ENCODE results near the gene CDH4. TPM values are rescaled to one million over a fixed set of nuclear protein-coding genes. Genes with fewer than 3 reads are reported as not detected.

Gene CDH4
- total and polyA plus RNA-seq, 4 donors = 0.06 to 0.10 TPM; not detected in 2

GRCh38 chr20:61516346-61517208 lies 264.5 kb downstream of the CDH4 start:
- no peaks in the 10 kb centered on the region for H3K9me3 ChIP-seq (ENCODE audit: control insufficient read depth, low read length)
- whole genome bisulfite sequencing, 2 donors = 31 to 32% methylated on average over 22 of the region's 22 CpGs
- no peak overlapping the region for H3K4me3 ChIP-seq (ENCODE audit: low read length in 2 of 2)
- H3K27me3 ChIP-seq (ENCODE audit: control insufficient read depth in 1 of 2, insufficient read depth in 2 of 2, low read length in 1 of 2) = no peaks in the 10 kb centered on the region
- no peaks in the 10 kb centered on the region for H3K36me3 ChIP-seq (ENCODE audit: control insufficient read depth in 1 of 2, insufficient read depth in 2 of 2, low read length in 1 of 2)
- ATAC-seq (ENCODE audit: low FRiP score) (no peak), DNase-seq (peak in 1 of 2 donors; percentile 44)
- H3K27ac ChIP-seq (ENCODE audit: low read depth in 1 of 2, low read length in 2 of 2) = no peak overlapping the region
- intact Hi-C loops (cut with DNase I) = no loop called here
- no peaks in the 10 kb centered on the region for H3K4me1 ChIP-seq (ENCODE audit: control insufficient read depth in 1 of 2, insufficient read depth in 2 of 2, low read length in 2 of 2)

DNA sequence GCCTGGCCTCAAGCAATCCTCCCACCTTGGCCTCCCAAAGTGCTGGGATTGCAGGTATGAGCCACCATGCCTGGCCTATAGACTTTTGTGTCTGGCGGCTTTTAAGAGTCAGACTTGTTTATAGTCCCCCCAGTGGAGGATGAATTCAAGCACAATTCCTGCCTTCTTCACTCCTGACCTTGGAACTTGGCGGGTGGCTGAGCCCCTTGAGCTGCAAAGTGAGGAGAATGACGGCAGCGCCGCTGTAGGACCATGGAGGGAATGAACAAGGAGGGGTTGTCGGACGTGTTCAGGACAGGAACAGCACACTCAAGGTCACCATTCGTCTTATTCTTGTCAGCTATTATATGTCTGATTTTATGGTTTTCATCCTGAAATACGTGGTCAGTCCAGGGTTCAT lies 265.4 kb downstream of the CDH4 start:
- H3K36me3 ChIP-seq (ENCODE audit: control insufficient read depth in 1 of 2, insufficient read depth in 2 of 2, low read length in 1 of 2) = no peaks in the 10 kb centered on the region
- H3K4me3 ChIP-seq (ENCODE audit: low read length in 2 of 2) = no peak overlapping the region
- no peaks in the 10 kb centered on the region for H3K4me1 ChIP-seq (ENCODE audit: control insufficient read depth in 1 of 2, insufficient read depth in 2 of 2, low read length in 2 of 2)
- H3K9me3 ChIP-seq (ENCODE audit: control insufficient read depth, low read length) = no peaks in the 10 kb centered on the region
- intact Hi-C loops (cut with DNase I) = no loop called here
- DNase-seq (peak in 1 of 2 donors; percentile 26), ATAC-seq (ENCODE audit: low FRiP score) (no peak)
- 63 to 76% methylated on average over 9 of the region's 9 CpGs for WGBS, 2 donors
- no peak overlapping the region for H3K27ac ChIP-seq (ENCODE audit: low read depth in 1 of 2, low read length in 2 of 2)
- H3K27me3 ChIP-seq (ENCODE audit: control insufficient read depth in 1 of 2, insufficient read depth in 2 of 2, low read length in 1 of 2) = no peaks in the 10 kb centered on the region

DNA sequence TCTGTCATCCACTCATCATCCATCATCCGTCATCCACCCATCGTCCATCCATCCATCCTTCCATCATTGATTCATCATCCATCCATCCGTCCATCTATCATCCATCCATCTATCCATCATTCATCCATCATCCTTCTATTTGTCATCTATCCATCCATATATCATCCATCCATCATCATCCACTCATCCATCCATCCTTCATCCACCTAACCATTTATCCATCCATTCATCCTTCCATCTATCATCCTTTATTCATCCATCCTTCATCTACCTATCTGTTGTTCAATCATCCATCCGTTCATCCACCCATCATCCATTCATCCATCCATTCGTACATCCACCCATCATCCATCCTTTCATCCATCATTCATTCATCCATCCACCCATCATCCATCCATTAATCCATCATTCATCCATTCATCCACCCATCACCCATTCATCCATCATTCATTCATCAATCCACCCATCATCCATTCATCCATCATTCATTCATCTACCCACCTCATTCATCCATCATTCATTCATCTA lies 266.4 kb downstream of the CDH4 start:
- ATAC-seq (ENCODE audit: low FRiP score) (no peak), DNase-seq (no peak)
- Histone ChIP-seq H3K4me3 (ENCODE audit: low read length in 2 of 2) (no peak overlapping the region), H3K27me3 (ENCODE audit: control insufficient read depth in 1 of 2, insufficient read depth in 2 of 2, low read length in 1 of 2) (no peaks in the 10 kb centered on the region), H3K36me3 (ENCODE audit: control insufficient read depth in 1 of 2, insufficient read depth in 2 of 2, low read length in 1 of 2) (no peaks in the 10 kb centered on the region), H3K27ac (ENCODE audit: low read depth in 1 of 2, low read length in 2 of 2) (no peak overlapping the region), H3K9me3 (ENCODE audit: control insufficient read depth, low read length) (peaks cover 4% of the 10 kb centered on the region), H3K4me1 (ENCODE audit: control insufficient read depth in 1 of 2, insufficient read depth in 2 of 2, low read length in 2 of 2) (no peaks in the 10 kb centered on the region)
- WGBS, 2 donors = 91 to 96% methylated on average over 5 of the region's 5 CpGs
- intact Hi-C loops (cut with DNase I) = no loop called here

GRCh38 chr20:61519488-61519887 lies 267.4 kb downstream of the CDH4 start:
- H3K27ac ChIP-seq (ENCODE audit: low read depth in 1 of 2, low read length in 2 of 2) = no peak overlapping the region
- H3K4me3 ChIP-seq (ENCODE audit: low read length in 2 of 2) = no peak overlapping the region
- no peaks in the 10 kb centered on the region for H3K36me3 ChIP-seq (ENCODE audit: control insufficient read depth in 1 of 2, insufficient read depth in 2 of 2, low read length in 1 of 2)
- DNase-seq (peak in 1 of 2 donors; percentile 43), ATAC-seq (ENCODE audit: low FRiP score) (no peak)
- 87 to 91% methylated on average over 17 of the region's 17 CpGs for WGBS, 2 donors
- intact Hi-C loops (cut with DNase I) = no loop called here
- H3K27me3 ChIP-seq (ENCODE audit: control insufficient read depth in 1 of 2, insufficient read depth in 2 of 2, low read length in 1 of 2) = no peaks in the 10 kb centered on the region
- peaks cover 4% of the 10 kb centered on the region for H3K9me3 ChIP-seq (ENCODE audit: control insufficient read depth, low read length)
- H3K4me1 ChIP-seq (ENCODE audit: control insufficient read depth in 1 of 2, insufficient read depth in 2 of 2, low read length in 2 of 2) = no peaks in the 10 kb centered on the region

GRCh38 chr20:61520076-61520892 lies 268.2 kb downstream of the CDH4 start:
- Histone ChIP-seq H3K4me1 (ENCODE audit: control insufficient read depth in 1 of 2, insufficient read depth in 2 of 2, low read length in 2 of 2) (no peaks in the 10 kb centered on the region), H3K27me3 (ENCODE audit: control insufficient read depth in 1 of 2, insufficient read depth in 2 of 2, low read length in 1 of 2) (no peaks in the 10 kb centered on the region), H3K9me3 (ENCODE audit: control insufficient read depth, low read length) (peaks cover 4% of the 10 kb centered on the region), H3K36me3 (ENCODE audit: control insufficient read depth in 1 of 2, insufficient read depth in 2 of 2, low read length in 1 of 2) (no peaks in the 10 kb centered on the region), H3K27ac (ENCODE audit: low read depth in 1 of 2, low read length in 2 of 2) (no peak overlapping the region), H3K4me3 (ENCODE audit: low read length in 2 of 2) (no peak overlapping the region)
- 78% methylated on average over 14 of the region's 14 CpGs for whole genome bisulfite sequencing, 2 donors
- DNase-seq (peak in 1 of 2 donors; percentile 34), ATAC-seq (ENCODE audit: low FRiP score) (no peak)
- intact Hi-C loops (cut with DNase I) = no loop called here

GRCh38 chr20:61520893-61521460 lies 268.9 kb downstream of the CDH4 start:
- peaks cover 4% of the 10 kb centered on the region for H3K9me3 ChIP-seq (ENCODE audit: control insufficient read depth, low read length)
- 34 to 40% methylated on average over 14 of the region's 14 CpGs for WGBS, 2 donors
- H3K4me1 ChIP-seq (ENCODE audit: control insufficient read depth in 1 of 2, insufficient read depth in 2 of 2, low read length in 2 of 2) = no peaks in the 10 kb centered on the region
- H3K4me3 ChIP-seq (ENCODE audit: low read length in 2 of 2) = no peak overlapping the region
- H3K27me3 ChIP-seq (ENCODE audit: control insufficient read depth in 1 of 2, insufficient read depth in 2 of 2, low read length in 1 of 2) = no peaks in the 10 kb centered on the region
- DNase-seq (peak in 1 of 2 donors; percentile 53), ATAC-seq (ENCODE audit: low FRiP score) (no peak)
- intact Hi-C loops (cut with DNase I) = no loop called here
- no peaks in the 10 kb centered on the region for H3K36me3 ChIP-seq (ENCODE audit: control insufficient read depth in 1 of 2, insufficient read depth in 2 of 2, low read length in 1 of 2)
- no peak overlapping the region for H3K27ac ChIP-seq (ENCODE audit: low read depth in 1 of 2, low read length in 2 of 2)

GRCh38 chr20:61521687-61522420 lies 269.8 kb downstream of the CDH4 start:
- 67 to 72% methylated on average over 25 of the region's 25 CpGs for WGBS, 2 donors
- peaks cover 4% of the 10 kb centered on the region for H3K9me3 ChIP-seq (ENCODE audit: control insufficient read depth, low read length)
- intact Hi-C loops (cut with DNase I) = no loop called here
- no peaks in the 10 kb centered on the region for H3K27me3 ChIP-seq (ENCODE audit: control insufficient read depth in 1 of 2, insufficient read depth in 2 of 2, low read length in 1 of 2)
- H3K4me3 ChIP-seq (ENCODE audit: low read length in 2 of 2) = no peak overlapping the region
- H3K27ac ChIP-seq (ENCODE audit: low read depth in 1 of 2, low read length in 2 of 2) = no peak overlapping the region
- peak in 1 of 2 donors; percentile 64 for DNase-seq
- H3K36me3 ChIP-seq (ENCODE audit: control insufficient read depth in 1 of 2, insufficient read depth in 2 of 2, low read length in 1 of 2) = no peaks in the 10 kb centered on the region
- H3K4me1 ChIP-seq (ENCODE audit: control insufficient read depth in 1 of 2, insufficient read depth in 2 of 2, low read length in 2 of 2) = no peaks in the 10 kb centered on the region
- no peak for ATAC-seq (ENCODE audit: low FRiP score)

DNA sequence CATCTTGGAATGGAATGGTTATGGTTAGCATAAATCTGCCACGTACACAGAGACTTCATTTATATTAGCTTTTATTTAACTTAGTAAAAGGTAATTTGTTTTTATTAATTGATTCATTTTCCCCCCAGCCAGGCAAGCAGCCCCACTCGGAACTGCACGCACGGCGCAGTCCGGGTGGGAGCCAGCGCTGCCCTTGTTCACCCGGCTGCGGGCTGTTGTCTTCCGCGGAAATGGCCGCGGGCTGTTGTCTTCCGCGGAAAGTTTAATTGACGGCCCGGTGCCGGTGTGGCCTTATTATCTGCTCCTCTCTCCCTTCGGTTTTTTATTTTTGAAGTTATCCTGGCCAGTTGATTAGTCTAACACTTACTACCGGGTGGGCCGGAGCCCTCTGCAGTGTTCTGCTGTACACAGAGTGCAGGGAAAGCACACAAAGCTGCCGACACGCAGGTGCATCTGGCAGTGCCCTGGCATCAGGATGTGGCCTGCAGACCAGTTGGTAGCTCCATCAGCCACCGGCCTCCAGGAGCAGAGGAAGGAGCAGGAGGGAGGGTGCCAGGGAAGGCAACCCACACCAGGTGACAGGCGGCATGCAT lies 270.5 kb downstream of the CDH4 start:
- Histone ChIP-seq H3K9me3 (ENCODE audit: control insufficient read depth, low read length) (peaks cover 4% of the 10 kb centered on the region), H3K27me3 (ENCODE audit: control insufficient read depth in 1 of 2, insufficient read depth in 2 of 2, low read length in 1 of 2) (no peaks in the 10 kb centered on the region), H3K4me1 (ENCODE audit: control insufficient read depth in 1 of 2, insufficient read depth in 2 of 2, low read length in 2 of 2) (no peaks in the 10 kb centered on the region), H3K36me3 (ENCODE audit: control insufficient read depth in 1 of 2, insufficient read depth in 2 of 2, low read length in 1 of 2) (no peaks in the 10 kb centered on the region), H3K27ac (ENCODE audit: low read depth in 1 of 2, low read length in 2 of 2) (no peak overlapping the region), H3K4me3 (ENCODE audit: low read length in 2 of 2) (no peak overlapping the region)
- no peak for ATAC-seq (ENCODE audit: low FRiP score)
- intact Hi-C loops (cut with DNase I) = no loop called here
- DNase-seq = peak in 1 of 2 donors; percentile 71
- 91 to 92% methylated on average over 25 of the region's 25 CpGs for WGBS, 2 donors
